HepG2 (cell line): Measurements from ENCODE around the gene SHISA5. TPM values are rescaled to one million over a fixed set of nuclear protein-coding genes. Genes with fewer than 3 reads are reported as not detected.

Source experiments
- ATAC-seq: fragments of 200-7000 bp; cut with Tn5 transposase; 3 replicates; pipeline ENCODE4 v1.9.1; 2020; ENCODE audit warnings: mild to moderate bottlenecking, moderate library complexity
- BruUV-seq: library from RNA; stranded (reverse); fragments of 400-500 nt; replicated peaks from 2 replicates; lab custom pipeline; 2021; lab: Mats Ljungman, UMichigan
- CTCF ChIA-PET: fragments of 300-600 bp; formaldehyde crosslinking; extraction: SDS; loops from one replicate; lab custom pipeline; 2021; ENCODE audit warnings: low total read pairs, inconsistent platforms, low intra/inter-chr PET ratio; lab: Yijun Ruan, JAX
- POLR2A ChIA-PET: fragments of 350-600 bp; sonication (Branson Sonifier 250); formaldehyde crosslinking; loops from one replicate; lab custom pipeline; 2020; ENCODE audit warnings: antibody characterized with exemption, inconsistent platforms; lab: Yijun Ruan, JAX
- DNase-seq: peaks from one replicate; pipeline ENCODE4 v3.0.0-alpha.2; 2015; ENCODE audit warnings: low spot score
- FAIRE-seq: peaks from 3 replicates; lab custom pipeline; 2011; peaks lifted over from hg19 to GRCh38; lab: Jason Lieb, UNC
- H2AFZ ChIP-seq: one replicate; pipeline ENCODE4 v1.6.1; 2011; ENCODE audit warnings: low read length, inconsistent platforms
- H3K27ac ChIP-seq: fragments of 300-600 bp; 3 replicates; pipeline ENCODE4 v1.8.0; 2011; ENCODE audit warnings: mixed run types, mild to moderate bottlenecking, mixed read lengths, low read length, inconsistent platforms; ENCODE audit not compliant: insufficient read depth; ENCODE audit errors: extremely low read length
- H3K27me3 ChIP-seq, 2 experiments: fragments of 200-600 bp in 1 of 2; 2 replicates in 1 of 2; 3 replicates in 1 of 2; pipeline versions ENCODE4 v1.6.0 to v1.8.0; 2011; ENCODE audit warnings: low read length in 2 of 2, mild to moderate bottlenecking in 2 of 2, moderate library complexity in 2 of 2, inconsistent platforms in 1 of 2; ENCODE audit not compliant: insufficient read depth in 2 of 2, control insufficient read depth in 1 of 2
- H3K36me3 ChIP-seq, 2 experiments: fragments of 200-600 bp in 1 of 2; replicated peaks in 1 of 2; 2 replicates in 1 of 2; 3 replicates in 1 of 2; pipeline versions ENCODE4 v1.5.1 to v1.8.0; 2011; ENCODE audit warnings: low read length in 2 of 2, inconsistent platforms in 1 of 2; ENCODE audit not compliant: insufficient read depth in 2 of 2, control insufficient read depth in 1 of 2
- H3K4me1 ChIP-seq: 2 replicates; pipeline ENCODE4 v1.5.1; 2012; ENCODE audit warnings: low read length, inconsistent platforms; ENCODE audit not compliant: insufficient read depth
- H3K4me2 ChIP-seq: 2 replicates; pipeline ENCODE4 v1.6.0; 2011; ENCODE audit warnings: low read depth, low read length, inconsistent platforms
- H3K4me3 ChIP-seq, 3 experiments: fragments of 200-600 bp in 1 of 3; sonication (generic), shearing (Covaris generic) in 1 of 3; replicated peaks in 1 of 3; 2 replicates each; pipeline ENCODE4 v1.5.1; 2011 to 2016; ENCODE audit warnings: low read length in 3 of 3, inconsistent platforms in 2 of 3, low read depth in 2 of 3, mild to moderate bottlenecking in 2 of 3, control low read depth in 1 of 3, mixed read lengths in 1 of 3; ENCODE audit not compliant: insufficient read depth in 1 of 3
- H3K79me2 ChIP-seq: one replicate; pipeline ENCODE4 v1.6.1; 2011; ENCODE audit warnings: low read length, inconsistent platforms; ENCODE audit not compliant: insufficient read depth
- H3K9ac ChIP-seq: 2 replicates; pipeline ENCODE4 v1.6.0; 2011; ENCODE audit warnings: mild to moderate bottlenecking, low read depth, low read length, inconsistent platforms; ENCODE audit not compliant: insufficient read depth
- H3K9me3 ChIP-seq: 2 replicates; pipeline ENCODE4 v1.5.1; 2012; ENCODE audit warnings: mild to moderate bottlenecking, low read length
- H4K20me1 ChIP-seq: 2 replicates; pipeline ENCODE4 v1.6.0; 2011; ENCODE audit warnings: inconsistent platforms, mild to moderate bottlenecking, low read length, moderate library complexity; ENCODE audit not compliant: insufficient read depth
- ATF3 ChIP-seq: sonication (generic); formaldehyde crosslinking; IDR thresholded peaks from 2 replicates; pipeline ENCODE4 v1.4.0; 2020; ENCODE audit warnings: missing genetic modification reagents
- CBX2 ChIP-seq, 2 experiments: fragments of 200-600 bp in 1 of 2; sonication (generic); formaldehyde crosslinking in 1 of 2; IDR thresholded peaks; 2 replicates each; pipeline versions ENCODE4 v1.7.0 to v1.8.1; 2018 to 2022; ENCODE audit warnings: low read depth in 2 of 2, low read length in 1 of 2, mild to moderate bottlenecking in 1 of 2, missing genetic modification reagents in 1 of 2
- DMAP1 ChIP-seq: IDR thresholded peaks from 2 replicates; pipeline ENCODE4 v1.6.1; 2016
- GFI1 ChIP-seq: sonication (generic); formaldehyde crosslinking; IDR thresholded peaks from 2 replicates; pipeline ENCODE4 v1.5.0; 2020; ENCODE audit warnings: missing genetic modification reagents, mild to moderate bottlenecking, borderline replicate concordance
- HNF4A ChIP-seq: sonication (generic); formaldehyde crosslinking; IDR thresholded peaks from 2 replicates; pipeline ENCODE4 v1.4.0; 2020; ENCODE audit warnings: missing genetic modification reagents
- HOXA3 ChIP-seq: sonication (generic); formaldehyde crosslinking; IDR thresholded peaks from 2 replicates; pipeline ENCODE4 v1.5.0; 2020; ENCODE audit warnings: missing genetic modification reagents
- KAT8 ChIP-seq: IDR thresholded peaks from 2 replicates; pipeline ENCODE4 v1.6.1; 2016; ENCODE audit warnings: missing genetic modification reagents, missing compliant biosample characterization
- KDM2A ChIP-seq: sonication (generic); formaldehyde crosslinking; IDR thresholded peaks from 2 replicates; pipeline ENCODE4 v1.4.0; 2020; ENCODE audit warnings: low read depth, missing genetic modification reagents, borderline replicate concordance
- NKX3-1 ChIP-seq: sonication (generic); formaldehyde crosslinking; IDR thresholded peaks from 2 replicates; pipeline ENCODE4 v1.5.0; 2020; ENCODE audit warnings: missing genetic modification reagents
- REPIN1 ChIP-seq: sonication (generic); formaldehyde crosslinking; IDR thresholded peaks from 2 replicates; pipeline ENCODE4 v1.8.0; 2022; ENCODE audit warnings: missing genetic modification reagents, low read depth, mild to moderate bottlenecking, borderline replicate concordance
- SALL1 ChIP-seq: sonication (generic); formaldehyde crosslinking; IDR thresholded peaks from 2 replicates; pipeline ENCODE4 v1.8.0; 2022; ENCODE audit warnings: mild to moderate bottlenecking, missing genetic modification reagents
- SAP130 ChIP-seq: IDR thresholded peaks from 2 replicates; pipeline ENCODE4 v1.6.1; 2016; ENCODE audit warnings: low read depth
- SOX13 ChIP-seq, 3 experiments: fragments of 450-650 bp in 1 of 3; sonication (generic) in 1 of 3; formaldehyde crosslinking in 1 of 3; IDR thresholded peaks in 2 of 3; conservative IDR thresholded peaks in 1 of 3; 2 replicates each; pipeline versions ENCODE4 v1.5.0 to v1.6.1; 2016 to 2020; ENCODE audit warnings: antibody characterized with exemption in 1 of 3, mild to moderate bottlenecking in 1 of 3, missing compliant biosample characterization in 1 of 3, missing genetic modification reagents in 1 of 3, moderate library complexity in 1 of 3
- THAP11 ChIP-seq: IDR thresholded peaks from 2 replicates; pipeline ENCODE4 v1.6.1; 2016; ENCODE audit warnings: missing biosample characterization, missing genetic modification reagents
- YEATS2 ChIP-seq: sonication (generic); formaldehyde crosslinking; IDR thresholded peaks from 2 replicates; pipeline ENCODE4 v1.4.0; 2020; ENCODE audit warnings: missing genetic modification reagents, borderline replicate concordance
- ZNF142 ChIP-seq: sonication (generic); formaldehyde crosslinking; IDR thresholded peaks from 2 replicates; pipeline ENCODE4 v1.4.0; 2020; ENCODE audit warnings: missing genetic modification reagents
- ZNF616 ChIP-seq: sonication (generic); formaldehyde crosslinking; IDR thresholded peaks from 2 replicates; pipeline ENCODE4 v1.5.0; 2020; ENCODE audit warnings: low read depth, mild to moderate bottlenecking, missing genetic modification reagents
- ZNF720 ChIP-seq: sonication (generic); formaldehyde crosslinking; IDR thresholded peaks from 2 replicates; pipeline ENCODE4 v1.4.0; 2020; ENCODE audit warnings: missing genetic modification reagents
- ZNF749 ChIP-seq: sonication (generic); formaldehyde crosslinking; IDR thresholded peaks from 2 replicates; pipeline ENCODE4 v1.8.0; 2022; ENCODE audit warnings: mild to moderate bottlenecking, missing genetic modification reagents, moderate library complexity, borderline replicate concordance
- WGBS: methylation state at CpG from one replicate; pipeline ENCODE4 v1.1.6; 2017; ENCODE audit warnings: low lambda C conversion rate; 5-methylcytosine and 5-hydroxymethylcytosine counted together
- in situ Hi-C: cut with HindIII; loops from 2 replicates; pipeline ENCODE4 v1.10.0; 2017; ENCODE audit warnings: low pct_unique_long_range_greater_than_20kb; ENCODE audit not compliant: extremely low pct_ligation_motif_present
- intact Hi-C: fragments of 100-400 bp; cut with micrococcal nuclease; formaldehyde crosslinking; loops from one replicate; pipeline ENCODE4 v1.10.0; 2022; ENCODE audit not compliant: unreplicated experiment
- polyA plus RNA-seq, 8 experiments: library from polyadenylated mRNA; depleted of rRNA in 3 of 8; stranded (reverse) in 7 of 8; unstranded in 1 of 8; fragments of >200 nt; fragmentation: Illumina TruSeq in 4 of 8; extraction: Trizol in 4 of 8; gene quantifications; 2 replicates each; pipeline versions ENCODE4 v1.2.1 to v1.2.3, GENCODE V29; 2011 to 2016; ENCODE audit warnings: low read depth in 4 of 8, missing spikeins in 1 of 8, mixed read lengths in 1 of 8; ENCODE audit not compliant: insufficient read depth in 1 of 8
- total RNA-seq, 5 experiments: library from RNA; depleted of rRNA; stranded (reverse); fragments of >200 nt; fragmentation: Illumina TruSeq; extraction: Trizol; gene quantifications; 2 replicates each; pipeline ENCODE4 v1.2.3, GENCODE V29; 2016; ENCODE audit warnings: low read depth in 1 of 5

The SHISA5 gene
- total and polyA plus RNA-seq, 2 of the 13 experiments (the other 11 are each of a cell fraction or from before 2014, with no cell fraction given) = 75.8 to 91.4 TPM

GRCh38 chr3:48451270-48451669, 52.7 kb downstream of the SHISA5 start:
- peaks cover 6 to 13% of the 10 kb centered on the region in 2 experiments for H3K36me3 ChIP-seq
- DNase-seq (peak; percentile 81), ATAC-seq (peak; percentile 24), FAIRE-seq (peak; percentile 75)
- no peaks in the 10 kb centered on the region for H4K20me1 ChIP-seq
- H3K4me1 ChIP-seq = peaks cover 38% of the 10 kb centered on the region
- H3K4me3 ChIP-seq = no peak overlapping the region
- intact Hi-C loops = no loop called here
- H3K27me3 ChIP-seq = no peaks in the 10 kb centered on the region; a peak in 1 of 5 replicates
- peaks cover 9% of the 10 kb centered on the region for H3K79me2 ChIP-seq
- ChIA-PET POLR2A (interaction anchor here (1.0 to 3.2 kb wide), 10 partner anchors 10 to 105 kb away, joined by 3 to 29 read pairs (median 5); partner anchors contain the start of genes CCDC51, PFKFB4 and TMA7), CTCF (no interaction called here)
- in situ Hi-C loops = no loop called here
- WGBS = no CpG with 5 or more reads among the region's 1 CpG
- H3K9ac ChIP-seq = no peak overlapping the region
- 0 out of 2 replicates have a peak overlapping the region, but pooled peaks have one; percentile 6 for H3K4me2 ChIP-seq
- H3K27ac ChIP-seq = peak overlapping the region; percentile 45
- no peaks in the 10 kb centered on the region for H3K9me3 ChIP-seq
- no TSS peak for BruUV-seq
- no peak overlapping the region for H2AFZ ChIP-seq
- TF ChIP-seq HOXA3 (CRISPR knock-in tag) (no peak), DMAP1 (CRISPR knock-in tag) (no peak), THAP11 (peak; percentile 29; the same call in 1 of the 2 replicates), ZNF749 (CRISPR knock-in tag) (no peak), ZNF142 (CRISPR knock-in tag) (no peak), REPIN1 (CRISPR knock-in tag) (peak; percentile 44; the same call in 1 of the 2 replicates), HNF4A (CRISPR knock-in tag) (peak; percentile 71; the same call in 1 of the 2 replicates), GFI1 (0 out of 2 replicates have a peak, but pooled peaks have one; percentile 38), ATF3 (CRISPR knock-in tag) (no peak), ZNF616 (no peak), SAP130 (CRISPR knock-in tag) (0 out of 2 replicates have a peak, but pooled peaks have one; percentile 10), CBX2 (IDR thresholded peaks at IDR 0.05; ENCODE audit: low read depth, low read length) (no peak), CBX2 (CRISPR knock-in tag; IDR thresholded peaks at IDR 0.05; ENCODE audit: low read depth) (no peak), SALL1 (CRISPR knock-in tag) (no peak), KAT8 (CRISPR knock-in tag) (no peak), YEATS2 (CRISPR knock-in tag) (no peak), SOX13 (IDR thresholded peaks at IDR 0.05) (no peak), SOX13 (CRISPR knock-in tag; conservative IDR thresholded peaks at IDR 0.05 in 1 of 2, IDR thresholded peaks at IDR 0.05 in 1 of 2) (peak in 1 of 2 experiments; percentile 47; a peak in 1 of 4 replicates), NKX3-1 (no peak), KDM2A (CRISPR knock-in tag) (no peak), ZNF720 (CRISPR knock-in tag) (no peak)
